ENCODE measurements around the gene GPATCH3.
"Not testable (repeated sequence)": the region's sequence is repeated elsewhere in the genome, so short reads cannot be mapped to it uniquely, and the experiment has no call there.

The GPATCH3 gene

DNA sequence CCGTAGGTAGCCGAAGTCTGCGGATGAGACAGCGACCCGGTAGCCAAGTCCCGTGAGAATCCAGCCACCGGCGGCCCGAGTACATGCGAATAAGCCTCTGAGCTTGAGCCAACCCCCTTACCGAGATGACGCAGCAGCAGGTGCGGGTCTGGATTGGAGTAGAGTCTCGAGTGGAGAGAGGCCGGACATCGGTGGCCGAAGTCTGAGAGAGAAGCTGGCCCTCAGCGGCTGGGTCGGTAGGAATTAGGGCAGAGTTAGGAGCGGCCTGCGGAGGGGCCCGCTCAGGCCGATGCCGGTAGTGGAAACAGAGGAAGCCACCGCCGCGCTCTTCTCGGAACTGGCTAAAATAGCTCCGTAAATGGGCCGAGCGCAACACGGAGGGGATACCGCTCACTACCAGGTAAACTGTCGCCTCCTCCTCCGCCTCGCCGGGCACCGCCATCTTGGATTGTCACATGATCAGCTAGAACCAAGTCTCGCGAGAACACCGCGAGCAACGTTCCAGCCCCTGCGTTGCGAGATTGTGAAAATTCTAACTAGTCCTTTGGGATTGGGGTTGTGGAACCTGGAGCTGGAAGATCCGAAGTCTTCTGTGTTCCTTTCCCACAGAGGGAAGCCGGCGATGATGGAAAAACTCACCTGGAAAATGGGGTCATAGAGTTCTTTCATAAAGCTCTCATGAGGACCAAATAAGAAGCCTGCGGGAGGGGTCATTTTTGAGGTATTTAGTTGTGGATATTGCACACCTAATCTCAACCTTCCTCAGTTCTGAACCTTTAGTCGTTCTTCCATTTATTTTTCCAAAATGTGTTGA is at the start of gene GPATCH3:
Gene GPATCH3 (minus strand): TSS at position 467 of the 814 bp plus-strand sequence. CDS start 25 bp downstream, at position 442.
- peak; percentile 90 for DNase-seq

GRCh38 chr1:26949926-26950319 is 49.7 kb upstream of the GPATCH3 start:
- DNase-seq = no peak

DNA sequence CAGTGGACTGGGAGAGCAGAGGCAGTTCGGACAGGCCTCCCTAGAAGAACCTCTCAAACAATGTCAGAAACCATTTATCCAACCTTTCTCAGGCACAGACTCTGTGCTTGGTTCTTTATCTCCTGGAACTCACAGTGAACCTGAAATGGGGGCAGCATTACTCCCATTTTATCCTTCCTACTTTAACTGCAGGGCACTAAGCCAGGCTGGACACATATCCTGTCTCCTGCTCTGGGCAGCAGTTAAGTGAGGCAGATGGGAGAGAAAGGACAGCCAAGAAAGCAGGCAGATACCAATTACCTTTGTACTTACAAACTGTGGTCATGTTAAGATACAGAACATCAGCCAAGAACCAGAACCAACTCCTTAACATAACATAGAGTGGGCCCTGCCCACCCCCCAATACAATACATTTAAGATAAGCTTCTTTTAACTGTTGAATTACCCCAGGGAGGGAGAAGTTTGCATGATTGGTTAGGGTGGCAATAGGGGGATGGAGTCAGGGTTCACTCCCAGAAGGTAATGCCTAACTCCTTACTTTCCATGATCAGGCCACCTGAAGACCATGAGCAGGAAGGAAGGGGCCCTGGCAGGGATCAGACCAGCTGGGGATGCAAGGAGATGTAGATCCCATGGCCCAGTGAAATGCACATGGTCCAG is 49.1 kb upstream of the GPATCH3 start:
- DNase-seq = no peak

DNA sequence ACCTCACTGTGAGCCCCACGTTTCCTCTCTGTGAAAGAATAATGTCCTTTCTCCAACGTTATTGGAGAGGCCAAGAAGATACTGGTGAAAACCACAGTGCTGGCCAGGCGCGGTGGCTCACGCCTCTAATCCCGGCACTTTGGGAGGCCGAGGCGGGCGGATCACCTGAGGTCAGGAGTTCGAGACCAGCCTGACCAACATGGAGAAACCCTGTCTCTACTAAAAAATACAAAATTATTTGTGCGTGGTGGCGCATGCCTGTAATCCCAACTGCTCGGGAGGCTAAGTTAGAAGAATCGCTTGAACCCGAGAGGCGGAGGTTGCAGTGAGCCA is 48.4 kb upstream of the GPATCH3 start:
- not testable (repeated sequence) for DNase-seq

GRCh38 chr1:26946270-26946669 is 46.0 kb upstream of the GPATCH3 start:
- DNase-seq = no peak

DNA sequence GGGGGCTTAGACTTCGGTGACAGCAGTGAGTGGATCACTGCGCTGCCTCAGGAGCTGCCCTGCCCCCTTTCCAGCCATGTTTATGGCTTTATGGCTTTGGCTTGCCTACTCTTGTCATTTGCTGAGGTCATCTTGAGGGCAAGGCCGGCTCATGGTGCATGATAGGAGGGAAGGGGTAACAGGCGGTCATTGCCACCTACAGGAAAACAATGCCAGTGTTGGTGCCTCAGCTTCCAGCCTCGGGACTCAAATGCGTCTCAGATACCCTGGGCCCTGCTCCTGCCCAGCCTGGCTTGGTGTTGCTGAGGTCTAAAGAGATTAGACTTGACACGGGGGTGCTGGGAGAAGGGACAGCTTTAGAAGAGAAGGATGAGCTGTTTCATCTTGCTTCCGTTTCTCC is 45.5 kb upstream of the GPATCH3 start:
- DNase-seq = no peak

DNA sequence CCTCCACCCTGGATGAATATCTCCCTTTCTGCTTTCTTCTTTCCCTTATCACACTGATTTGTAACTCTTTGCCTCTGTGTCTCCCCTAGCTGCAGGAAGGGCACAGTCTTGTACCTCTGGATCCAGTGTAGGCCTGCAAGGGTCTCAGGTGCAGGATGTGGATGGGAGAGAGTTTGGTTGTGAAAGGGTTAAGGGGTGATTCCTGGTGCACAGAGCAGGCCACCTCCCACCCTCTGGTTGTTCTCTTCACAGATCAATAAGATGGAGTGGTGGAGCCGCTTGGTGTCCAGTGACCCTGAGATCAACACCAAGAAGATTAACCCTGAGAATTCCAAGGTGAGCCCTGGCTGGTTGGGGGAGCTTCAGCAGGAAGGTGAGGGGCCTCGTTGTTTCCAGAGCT is 44.9 kb upstream of the GPATCH3 start:
- DNase-seq = no peak

DNA sequence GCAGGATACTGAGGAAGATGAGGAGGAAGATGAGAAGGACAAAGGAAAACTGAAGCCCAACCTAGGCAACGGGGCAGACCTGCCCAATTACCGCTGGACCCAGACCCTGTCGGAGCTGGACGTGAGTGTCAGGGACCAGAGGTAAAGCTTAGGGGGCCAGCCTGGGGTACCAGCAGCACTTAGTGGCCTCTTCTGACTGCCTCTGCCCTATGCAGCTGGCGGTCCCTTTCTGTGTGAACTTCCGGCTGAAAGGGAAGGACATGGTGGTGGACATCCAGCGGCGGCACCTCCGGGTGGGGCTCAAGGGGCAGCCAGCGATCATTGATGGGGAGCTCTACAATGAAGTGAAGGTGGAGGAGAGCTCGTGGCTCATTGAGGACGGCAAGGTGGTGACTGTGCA is 42.4 kb upstream of the GPATCH3 start:
- DNase-seq = no peak

- DNase-seq = no peak
Observed at GRCh38 chr1:26941311-26941710, 41.0 kb upstream of the GPATCH3 start.

DNA sequence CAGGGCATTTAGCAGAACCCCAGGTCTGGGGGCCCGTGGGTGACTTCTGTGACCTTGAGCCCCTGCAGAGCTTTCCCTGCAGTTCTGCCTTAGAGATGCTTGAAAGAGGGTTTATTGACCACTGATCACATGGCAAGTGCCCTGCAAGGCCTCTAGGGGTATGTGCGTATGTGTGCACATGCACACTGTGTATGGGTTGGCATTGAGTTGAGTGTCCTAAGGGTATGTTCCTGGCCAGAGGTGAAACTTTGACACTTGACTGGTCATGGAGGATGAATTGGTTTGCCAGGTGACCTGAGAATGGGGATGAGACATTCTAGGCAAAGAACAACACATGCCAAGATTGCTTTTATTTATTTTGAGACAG is 38.4 kb upstream of the GPATCH3 start:
- no peak for DNase-seq

- no peak for DNase-seq
Observed at GRCh38 chr1:26938004-26938658, 37.9 kb upstream of the GPATCH3 start.

GRCh38 chr1:26936823-26937222 is 36.6 kb upstream of the GPATCH3 start:
- no peak for DNase-seq

DNA sequence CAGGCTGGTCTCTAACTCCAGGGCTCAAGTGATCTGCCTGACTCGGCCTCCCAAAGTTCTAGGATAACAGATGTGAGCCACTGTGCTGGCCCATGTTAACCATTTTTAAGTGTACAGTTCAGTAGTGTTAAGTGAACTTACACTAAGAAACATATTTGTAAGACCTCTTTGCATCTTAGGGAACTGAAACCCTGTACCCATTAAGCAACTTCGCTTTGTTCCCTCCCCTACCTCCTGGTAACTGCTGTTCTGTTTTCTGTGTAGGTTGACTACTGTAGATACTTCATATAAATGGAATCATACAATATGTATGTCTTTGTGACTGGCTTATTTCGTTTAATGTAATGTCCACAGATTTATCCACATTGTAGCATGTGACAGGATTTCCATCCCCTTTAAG is 32.3 kb upstream of the GPATCH3 start:
- DNase-seq = peak in 1 of 2 donors; percentile 12

DNA sequence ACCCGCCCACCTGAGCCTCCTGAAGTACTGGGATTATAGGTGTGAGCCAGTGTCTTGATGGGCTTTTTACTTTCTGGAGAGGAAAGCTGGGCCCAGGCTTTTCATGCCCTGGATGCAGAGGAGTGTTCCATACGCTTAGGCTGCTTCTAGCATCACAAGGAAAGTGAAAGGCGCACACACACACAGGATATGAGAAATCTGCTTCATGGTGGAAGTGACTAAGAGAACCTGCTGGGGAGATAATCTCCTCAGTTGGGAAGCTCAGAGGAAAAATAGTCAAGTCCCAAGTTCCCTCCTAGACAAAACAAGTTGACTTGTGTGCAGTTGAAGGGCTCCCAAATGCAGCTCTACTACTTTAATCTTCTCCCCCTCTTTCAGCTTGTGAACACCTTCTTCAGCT is 23.4 kb upstream of the GPATCH3 start:
- no peak for DNase-seq

GRCh38 chr1:26922901-26923300 is 22.6 kb upstream of the GPATCH3 start:
- no peak for DNase-seq

DNA sequence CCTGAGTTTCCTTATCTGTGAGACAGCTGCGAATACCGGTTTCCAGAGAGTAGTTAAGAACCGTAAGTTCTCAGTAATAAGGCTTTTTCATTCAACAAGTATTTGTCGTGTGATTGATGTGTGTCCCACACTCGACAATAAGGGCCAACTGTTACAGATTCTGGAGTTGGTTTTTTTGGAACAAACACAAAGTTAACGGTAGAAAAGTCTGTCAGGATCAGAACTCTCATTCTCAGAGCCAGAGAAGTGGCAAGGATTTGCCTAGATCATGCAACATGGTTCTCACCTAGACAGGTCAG is 22.1 kb upstream of the GPATCH3 start:
- DNase-seq = no peak

GRCh38 chr1:26921540-26922430 is 21.5 kb upstream of the GPATCH3 start, which contains the start of gene NUDC:
Gene NUDC (plus strand): TSS chr1:26921743. CDS start chr1:26921849, 106 bp downstream.
- peak; percentile 97 for DNase-seq

DNA sequence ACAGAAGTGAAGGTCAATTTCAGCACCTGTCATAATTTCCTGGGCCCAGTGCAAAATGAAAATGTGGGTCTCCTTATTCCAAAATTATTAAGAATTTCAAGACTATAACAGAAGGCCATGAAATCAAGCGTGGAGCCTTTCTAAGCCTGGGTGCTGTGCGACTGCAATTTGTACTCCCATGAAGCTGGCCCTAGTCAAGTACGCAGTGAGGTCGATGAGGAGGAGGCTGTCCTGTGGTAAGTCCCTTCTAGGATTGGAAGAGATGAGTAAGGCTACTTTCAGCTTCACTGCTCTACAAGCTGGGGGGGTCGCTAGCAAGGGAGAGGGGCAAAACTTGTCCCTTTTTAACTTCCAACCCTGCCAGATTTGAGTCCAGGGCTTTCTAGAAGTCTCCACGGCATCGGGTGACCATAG is 20.9 kb upstream of the GPATCH3 start:
- no peak for DNase-seq

DNA sequence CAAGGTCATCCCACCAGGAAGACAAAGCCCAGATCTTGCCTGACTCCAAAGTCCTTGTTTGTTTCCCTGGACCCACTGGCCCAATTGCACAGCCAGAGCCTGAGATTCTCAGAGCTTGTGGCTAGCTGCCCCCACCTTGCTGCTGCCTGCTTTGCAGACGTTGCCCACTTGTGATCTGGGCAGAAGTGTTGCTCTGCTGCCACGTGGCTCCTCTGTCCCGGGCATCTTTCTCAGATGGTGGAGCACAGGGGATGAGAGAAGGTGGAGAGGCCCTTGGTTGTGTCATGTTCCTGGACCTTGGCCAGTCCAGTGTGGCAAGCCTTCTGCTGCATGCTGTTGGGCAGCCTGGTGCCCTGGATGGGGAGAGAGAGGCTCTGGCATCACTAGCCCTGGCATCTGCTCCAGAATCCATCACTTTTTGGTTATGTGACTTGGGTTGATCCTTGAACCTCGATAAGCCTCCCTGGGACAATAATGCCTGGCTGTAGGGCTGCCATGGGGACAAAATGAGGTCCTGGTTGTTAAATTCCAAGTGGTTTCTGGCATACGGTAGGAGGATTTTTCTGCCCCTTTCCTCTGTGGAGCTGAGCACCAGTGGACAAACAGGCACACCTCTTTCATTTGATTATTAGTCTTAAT is 15.1 kb upstream of the GPATCH3 start:
- DNase-seq = no peak

DNA sequence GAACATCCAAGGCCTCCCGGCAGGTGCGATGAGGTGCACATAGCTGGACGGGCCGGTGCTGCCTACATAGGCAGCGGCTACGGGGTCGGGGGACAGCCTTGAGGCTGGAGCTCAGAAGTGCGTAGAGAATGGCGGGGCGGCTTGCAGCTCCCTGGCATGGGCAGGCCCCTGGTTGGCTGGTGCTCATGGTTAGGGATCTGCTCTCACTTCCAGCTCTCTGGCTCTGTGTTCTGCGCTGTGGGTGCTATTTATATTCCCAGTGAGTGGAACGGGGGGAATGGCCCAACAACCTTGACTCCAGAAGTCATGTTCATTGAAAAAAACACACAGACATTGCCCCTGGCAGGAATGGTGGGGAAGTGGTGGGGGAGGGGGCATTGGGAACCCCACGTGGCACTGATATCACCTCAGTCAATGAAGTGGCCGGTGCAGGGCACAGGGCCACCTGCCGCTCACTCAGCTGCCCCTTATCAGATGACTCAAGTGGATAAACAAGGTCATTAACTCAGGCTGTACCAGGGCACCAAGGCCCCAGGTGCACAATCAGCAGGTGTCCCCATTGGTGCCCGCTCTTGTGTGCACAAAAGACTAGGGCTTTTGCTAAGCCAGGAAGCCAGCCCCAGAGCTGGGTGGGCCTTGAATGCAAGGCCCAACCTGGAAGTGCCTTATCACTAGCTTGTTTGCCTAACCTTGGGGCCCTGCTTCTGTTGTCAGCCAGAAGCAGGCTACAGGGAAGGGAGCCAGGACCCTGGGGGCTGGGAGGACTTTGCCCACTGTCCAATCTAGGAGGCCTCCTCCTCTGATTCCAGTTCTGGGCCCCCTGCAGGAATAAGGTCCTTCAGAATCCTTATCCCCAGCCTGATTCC is 13.7 kb upstream of the GPATCH3 start, which contains the start of gene NR0B2:
Gene NR0B2 (minus strand): TSS at position 222 of the 866 bp plus-strand sequence. CDS start 35 bp downstream, at position 187.
- no peak for DNase-seq

DNA sequence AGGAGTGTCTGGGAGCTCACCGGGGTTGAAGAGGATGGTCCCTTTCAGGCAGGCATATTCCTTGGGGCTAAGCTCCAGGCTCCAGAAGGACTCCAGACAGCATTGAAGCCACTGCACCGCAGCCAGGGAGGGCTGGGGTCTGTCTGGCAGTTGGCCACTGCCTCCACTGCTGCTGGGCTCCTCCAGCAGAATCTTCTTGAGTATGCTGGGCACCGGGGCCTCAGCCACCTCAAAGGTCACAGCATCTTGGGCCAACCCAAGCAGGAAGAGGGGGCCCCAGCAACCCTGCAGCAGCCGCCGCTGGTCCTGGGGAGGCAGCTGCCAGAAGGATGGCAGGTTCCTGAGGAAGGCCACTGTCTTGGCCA is 13.1 kb upstream of the GPATCH3 start:
- DNase-seq = no peak

- no peak for DNase-seq
Observed at GRCh38 chr1:26912147-26912490, 11.9 kb upstream of the GPATCH3 start.

All from CD4-positive, alpha-beta T cell treated with Interleukin-1 beta for 1 hour (primary cell).